H9 (cell line): ENCODE data around the gene KBTBD3. TPM values are rescaled to one million over a fixed set of nuclear protein-coding genes. Genes with fewer than 3 reads are reported as not detected.

Source experiments
- DNase-seq: peaks from one replicate; pipeline ENCODE4 v3.0.0-alpha.2; 2017
- H2AFZ ChIP-seq: one replicate; pipeline ENCODE4 v1.6.1; 2013; ENCODE audit warnings: mild to moderate bottlenecking, low read length, control low read depth, moderate library complexity
- H2AK5ac ChIP-seq: 2 replicates; pipeline ENCODE4 v1.6.1; 2013; ENCODE audit warnings: low read length, control low read depth, mixed read lengths; ENCODE audit not compliant: insufficient read length
- H2BK120ac ChIP-seq: one replicate; pipeline ENCODE4 v1.6.1; 2013; ENCODE audit warnings: low read depth, mild to moderate bottlenecking, low read length, control low read depth, inconsistent platforms; ENCODE audit not compliant: poor library complexity, severe bottlenecking
- H2BK12ac ChIP-seq: 2 replicates; pipeline ENCODE4 v1.6.1; 2013; ENCODE audit warnings: low read length, control low read depth, mixed read lengths, low read depth; ENCODE audit not compliant: insufficient read length
- H2BK15ac ChIP-seq: 2 replicates; pipeline ENCODE4 v1.6.1; 2013; ENCODE audit warnings: low read depth, low read length, control low read depth
- H2BK20ac ChIP-seq: one replicate; pipeline ENCODE4 v1.6.1; 2013; ENCODE audit warnings: low read depth, mild to moderate bottlenecking, low read length, control low read depth, inconsistent platforms; ENCODE audit not compliant: poor library complexity, severe bottlenecking
- H2BK5ac ChIP-seq: 2 replicates; pipeline ENCODE4 v1.6.1; 2013; ENCODE audit warnings: low read length, control low read depth, mixed read lengths; ENCODE audit not compliant: insufficient read length
- H3K14ac ChIP-seq: 2 replicates; pipeline ENCODE4 v1.6.1; 2013; ENCODE audit warnings: low read length, control low read depth; ENCODE audit not compliant: insufficient read depth
- H3K18ac ChIP-seq: 2 replicates; pipeline ENCODE4 v1.6.1; 2013; ENCODE audit warnings: low read depth, mild to moderate bottlenecking, mixed read lengths, low read length, control low read depth; ENCODE audit not compliant: insufficient read length
- H3K23ac ChIP-seq: 2 replicates; pipeline ENCODE4 v1.6.1; 2013; ENCODE audit warnings: low read length, control low read depth, mixed read lengths, low read depth; ENCODE audit not compliant: insufficient read length
- H3K23me2 ChIP-seq: 2 replicates; pipeline ENCODE4 v1.6.1; 2013; ENCODE audit warnings: low read depth, mild to moderate bottlenecking, mixed read lengths, low read length, control low read depth; ENCODE audit not compliant: insufficient read length, poor library complexity, severe bottlenecking
- H3K27ac ChIP-seq: 2 replicates; pipeline ENCODE4 v1.5.1; 2013; ENCODE audit warnings: low read length, control low read depth, mixed read lengths, low read depth; ENCODE audit not compliant: insufficient read length
- H3K27me3 ChIP-seq: 2 replicates; pipeline ENCODE4 v1.6.1; 2013; ENCODE audit warnings: low read length, control low read depth, inconsistent platforms; ENCODE audit not compliant: insufficient read depth
- H3K4ac ChIP-seq: 2 replicates; pipeline ENCODE4 v1.6.1; 2013; ENCODE audit warnings: low read depth, mild to moderate bottlenecking, control low read depth, inconsistent platforms, low read length, moderate library complexity
- H3K4me1 ChIP-seq: 2 replicates; pipeline ENCODE4 v1.6.1; 2013; ENCODE audit warnings: low read length, control low read depth, inconsistent platforms; ENCODE audit not compliant: insufficient read depth
- H3K4me2 ChIP-seq: 2 replicates; pipeline ENCODE4 v1.6.1; 2013; ENCODE audit warnings: low read length, control low read depth, mixed read lengths; ENCODE audit not compliant: insufficient read length, insufficient read depth
- H3K56ac ChIP-seq: 2 replicates; pipeline ENCODE4 v1.6.1; 2013; ENCODE audit warnings: low read depth, mild to moderate bottlenecking, mixed read lengths, low read length, control low read depth; ENCODE audit not compliant: insufficient read length
- H3K79me1 ChIP-seq: 2 replicates; pipeline ENCODE4 v1.6.1; 2013; ENCODE audit warnings: low read depth, mild to moderate bottlenecking, moderate library complexity, low read length, control low read depth, inconsistent platforms; ENCODE audit not compliant: insufficient read depth, poor library complexity, severe bottlenecking
- H3K79me2 ChIP-seq: 2 replicates; pipeline ENCODE4 v1.6.1; 2013; ENCODE audit warnings: low read length, control low read depth, inconsistent platforms; ENCODE audit not compliant: insufficient read depth
- H3K9ac ChIP-seq: 2 replicates; pipeline ENCODE4 v1.6.1; 2013; ENCODE audit warnings: low read length, control low read depth, mixed read lengths; ENCODE audit not compliant: insufficient read length; ENCODE audit errors: extremely low read depth
- H3K9me3 ChIP-seq: one replicate; pipeline ENCODE4 v1.6.1; 2013; ENCODE audit warnings: low read depth, low read length, inconsistent platforms; ENCODE audit not compliant: control insufficient read depth
- H3T11ph ChIP-seq: one replicate; pipeline ENCODE4 v1.6.1; 2013; ENCODE audit warnings: mild to moderate bottlenecking, low read length, control low read depth, inconsistent platforms
- H4K20me1 ChIP-seq: one replicate; pipeline ENCODE4 v1.6.1; 2013; ENCODE audit not compliant: control insufficient read depth, insufficient read length, insufficient read depth
- H4K5ac ChIP-seq: 2 replicates; pipeline ENCODE4 v1.6.1; 2013; ENCODE audit warnings: low read depth, mild to moderate bottlenecking, mixed read lengths, low read length, control low read depth; ENCODE audit not compliant: insufficient read length
- H4K8ac ChIP-seq: replicated peaks from 2 replicates; pipeline ENCODE4 v1.6.1; 2013; ENCODE audit warnings: low read length, control low read depth, mixed read lengths, low read depth; ENCODE audit not compliant: insufficient read length
- H4K91ac ChIP-seq: 2 replicates; pipeline ENCODE4 v1.6.1; 2013; ENCODE audit warnings: low read depth, mild to moderate bottlenecking, moderate library complexity, mixed read lengths, low read length, control low read depth; ENCODE audit not compliant: insufficient read length
- H3K27ac Mint-ChIP-seq, 3 experiments: 2 replicates in 2 of 3; 3 replicates in 1 of 3; pipeline ENCODE4 v1.8.0; 2020 to 2021; ENCODE audit warnings: mixed read lengths in 3 of 3, mild to moderate bottlenecking in 1 of 3, moderate library complexity in 1 of 3
- H3K27me3 Mint-ChIP-seq: 2 replicates; pipeline ENCODE4 v1.8.0; 2021; ENCODE audit warnings: low read depth, mild to moderate bottlenecking, moderate library complexity, mixed read lengths
- H3K36me3 Mint-ChIP-seq, 3 experiments: 2 replicates in 2 of 3; 3 replicates in 1 of 3; pipeline ENCODE4 v1.8.0; 2020 to 2021; ENCODE audit warnings: low read depth in 3 of 3, mixed read lengths in 3 of 3; ENCODE audit not compliant: insufficient read depth in 1 of 3
- H3K4me1 Mint-ChIP-seq, 2 experiments: 2 replicates each; pipeline ENCODE4 v1.8.0; 2020; ENCODE audit warnings: mixed read lengths in 2 of 2
- H3K4me3 Mint-ChIP-seq, 2 experiments: 2 replicates in 1 of 2; 3 replicates in 1 of 2; pipeline ENCODE4 v1.8.0; 2020 to 2021; ENCODE audit warnings: mild to moderate bottlenecking in 2 of 2, mixed read lengths in 2 of 2, moderate library complexity in 1 of 2
- H3K9me3 Mint-ChIP-seq, 2 experiments: 2 replicates in 1 of 2; 3 replicates in 1 of 2; pipeline ENCODE4 v1.8.0; 2020; ENCODE audit warnings: mild to moderate bottlenecking in 2 of 2, mixed read lengths in 2 of 2, moderate library complexity in 1 of 2
- WGBS: extraction: QIAGEN DNeasy Blood & Tissue Kit; methylation state at CpG from one replicate; pipeline ENCODE4 v1.1.7; 2013; ENCODE audit warnings: missing lambda C conversion rate, low lambda C conversion rate, mixed read lengths; ENCODE audit not compliant: insufficient read length; ENCODE audit errors: extremely low coverage; 5-methylcytosine and 5-hydroxymethylcytosine counted together
- total RNA-seq: library from RNA; stranded (reverse); gene quantifications from 2 replicates; pipeline ENCODE4 v1.2.1, GENCODE V29; 2021
- TF ChIP-seq, protein P1 (sequence below): fragments of 200-600 bp; sonication (generic); conservative IDR thresholded peaks from 3 replicates; pipeline ENCODE4 v1.8.0; 2021; ENCODE audit warnings: antibody characterized with exemption, mild to moderate bottlenecking

KBTBD3 gene
- total RNA-seq, 1 experiment from 2014 or later, result 2.4 TPM

DNA sequence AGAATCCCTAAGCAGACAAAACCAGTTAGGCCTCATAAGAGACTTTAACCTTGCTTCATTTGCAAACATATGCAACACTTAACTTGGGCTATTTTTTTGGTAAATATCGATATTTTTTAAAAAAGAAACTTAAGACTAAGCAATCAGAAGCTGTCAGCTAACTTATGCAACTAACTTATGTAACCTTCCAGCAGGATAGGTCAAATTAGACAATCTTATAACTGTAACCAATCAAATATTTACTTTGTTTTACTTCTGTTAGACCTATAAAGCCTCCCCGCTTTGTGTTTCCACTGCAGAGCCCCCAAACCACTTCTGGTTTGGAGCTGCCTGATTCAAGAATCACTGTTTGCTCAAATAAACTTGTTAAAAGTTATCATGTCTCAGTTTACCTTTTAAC lies 63.1 kb downstream of the KBTBD3 start:
- TF ChIP-seq, protein P1, sequence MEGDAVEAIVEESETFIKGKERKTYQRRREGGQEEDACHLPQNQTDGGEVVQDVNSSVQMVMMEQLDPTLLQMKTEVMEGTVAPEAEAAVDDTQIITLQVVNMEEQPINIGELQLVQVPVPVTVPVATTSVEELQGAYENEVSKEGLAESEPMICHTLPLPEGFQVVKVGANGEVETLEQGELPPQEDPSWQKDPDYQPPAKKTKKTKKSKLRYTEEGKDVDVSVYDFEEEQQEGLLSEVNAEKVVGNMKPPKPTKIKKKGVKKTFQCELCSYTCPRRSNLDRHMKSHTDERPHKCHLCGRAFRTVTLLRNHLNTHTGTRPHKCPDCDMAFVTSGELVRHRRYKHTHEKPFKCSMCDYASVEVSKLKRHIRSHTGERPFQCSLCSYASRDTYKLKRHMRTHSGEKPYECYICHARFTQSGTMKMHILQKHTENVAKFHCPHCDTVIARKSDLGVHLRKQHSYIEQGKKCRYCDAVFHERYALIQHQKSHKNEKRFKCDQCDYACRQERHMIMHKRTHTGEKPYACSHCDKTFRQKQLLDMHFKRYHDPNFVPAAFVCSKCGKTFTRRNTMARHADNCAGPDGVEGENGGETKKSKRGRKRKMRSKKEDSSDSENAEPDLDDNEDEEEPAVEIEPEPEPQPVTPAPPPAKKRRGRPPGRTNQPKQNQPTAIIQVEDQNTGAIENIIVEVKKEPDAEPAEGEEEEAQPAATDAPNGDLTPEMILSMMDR, result no peak
- no peaks in the 10 kb centered on the region for H4K20me1 ChIP-seq
- Mint-ChIP-seq H3K36me3 (peaks cover 21 to 24% (median 23%) of the 10 kb centered on the region in 3 experiments), H3K9me3 (no peaks in the 10 kb centered on the region), H3K4me3 (no peak overlapping the region), H3K27me3 (no peaks in the 10 kb centered on the region), H3K27ac (no peak overlapping the region; a peak in 1 of 7 replicates), H3K4me1 (peaks cover 26 to 36% of the 10 kb centered on the region in 2 experiments)
- H3K4ac ChIP-seq, result no peak overlapping the region
- H3K27me3 ChIP-seq, result no peaks in the 10 kb centered on the region
- DNase-seq, result no peak
- H3K4me2 ChIP-seq, result no peak overlapping the region
- H3K27ac ChIP-seq, result no peak overlapping the region
- H3K23me2 ChIP-seq, result no peaks in the 10 kb centered on the region
- H3K14ac ChIP-seq, result no peak overlapping the region
- no peak overlapping the region for H4K5ac ChIP-seq
- no peak overlapping the region for H2BK12ac ChIP-seq
- no peaks in the 10 kb centered on the region for H3K9me3 ChIP-seq
- no peak overlapping the region for H2BK5ac ChIP-seq
- no peak overlapping the region for H2BK120ac ChIP-seq
- no peak overlapping the region for H3K23ac ChIP-seq
- H3K4me1 ChIP-seq, result peaks cover 4% of the 10 kb centered on the region; the same call in 1 of the 2 replicates
- no peak overlapping the region for H3K56ac ChIP-seq
- no peak overlapping the region for H3K9ac ChIP-seq
- no peak overlapping the region for H4K91ac ChIP-seq
- H3T11ph ChIP-seq, result no peak overlapping the region
- H2BK15ac ChIP-seq, result no peak overlapping the region
- no peak overlapping the region for H2AFZ ChIP-seq
- H2AK5ac ChIP-seq, result no peak overlapping the region
- no peak overlapping the region for H3K18ac ChIP-seq
- WGBS, result no CpG with 5 or more reads among the region's 2 CpGs
- peaks cover 7% of the 10 kb centered on the region for H3K79me1 ChIP-seq
- peaks cover 9% of the 10 kb centered on the region; the same call in 1 of the 2 replicates for H3K79me2 ChIP-seq
- H4K8ac ChIP-seq, result no peak overlapping the region
- H2BK20ac ChIP-seq, result no peak overlapping the region
